ENCODE measurements around the gene DICER1.

DNA sequence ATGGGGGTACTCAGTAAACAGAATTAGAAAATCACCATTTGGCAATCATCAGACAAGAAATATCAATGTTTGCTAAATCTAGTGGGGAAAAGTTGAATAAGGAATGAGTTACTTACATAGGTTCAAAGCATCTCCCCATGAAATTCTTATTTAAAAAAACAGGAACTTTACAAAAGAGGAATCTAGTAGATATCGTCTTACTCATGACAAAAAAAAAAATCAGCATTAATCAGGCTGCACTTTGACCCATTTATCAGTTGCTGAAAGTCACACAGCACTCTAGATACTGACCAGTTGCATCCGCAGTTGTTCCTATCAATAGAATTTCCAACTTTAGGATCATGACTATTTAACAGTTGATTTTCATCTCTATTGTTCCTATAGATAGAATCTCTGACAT is 5.8 kb upstream of the DICER1 start:
- TF ChIP-seq, protein P1, sequence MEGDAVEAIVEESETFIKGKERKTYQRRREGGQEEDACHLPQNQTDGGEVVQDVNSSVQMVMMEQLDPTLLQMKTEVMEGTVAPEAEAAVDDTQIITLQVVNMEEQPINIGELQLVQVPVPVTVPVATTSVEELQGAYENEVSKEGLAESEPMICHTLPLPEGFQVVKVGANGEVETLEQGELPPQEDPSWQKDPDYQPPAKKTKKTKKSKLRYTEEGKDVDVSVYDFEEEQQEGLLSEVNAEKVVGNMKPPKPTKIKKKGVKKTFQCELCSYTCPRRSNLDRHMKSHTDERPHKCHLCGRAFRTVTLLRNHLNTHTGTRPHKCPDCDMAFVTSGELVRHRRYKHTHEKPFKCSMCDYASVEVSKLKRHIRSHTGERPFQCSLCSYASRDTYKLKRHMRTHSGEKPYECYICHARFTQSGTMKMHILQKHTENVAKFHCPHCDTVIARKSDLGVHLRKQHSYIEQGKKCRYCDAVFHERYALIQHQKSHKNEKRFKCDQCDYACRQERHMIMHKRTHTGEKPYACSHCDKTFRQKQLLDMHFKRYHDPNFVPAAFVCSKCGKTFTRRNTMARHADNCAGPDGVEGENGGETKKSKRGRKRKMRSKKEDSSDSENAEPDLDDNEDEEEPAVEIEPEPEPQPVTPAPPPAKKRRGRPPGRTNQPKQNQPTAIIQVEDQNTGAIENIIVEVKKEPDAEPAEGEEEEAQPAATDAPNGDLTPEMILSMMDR (conservative IDR thresholded peaks at IDR 0.05; ENCODE audit: low read depth in 2 of 2): no peak
- no peak for TF ChIP-seq JUNB (IDR thresholded peaks at IDR 0.05; ENCODE audit: unreplicated experiment)
- TF ChIP-seq EZH2 (IDR thresholded peaks at IDR 0.05; ENCODE audit: low read depth, unreplicated experiment): no peak
- TF ChIP-seq EZH2phosphoT487 (IDR thresholded peaks at IDR 0.05; ENCODE audit: unreplicated experiment): no peak
- no peak for TF ChIP-seq POLR2AphosphoS5 (IDR thresholded peaks at IDR 0.05; ENCODE audit: low read depth)
- TF ChIP-seq CREB1 (CRISPR knock-in tag; IDR thresholded peaks at IDR 0.05; ENCODE audit: low read depth): no peak
